Nephron progenitor cell (in vitro differentiated cells): ENCODE measurements around the gene DCTN1.
A peak's percentile ranks its signal among the peaks of the same experiment; 100 is the strongest.
"Not testable (repeated sequence)": the region's sequence is repeated elsewhere in the genome, so short reads cannot be mapped to it uniquely, and the experiment has no call there.

Experiments used
- DNase-seq: peaks from one replicate; pipeline ENCODE4 v3.0.0; 2021
- H3K27ac Mint-ChIP-seq: 2 replicates; pipeline ENCODE4 v1.8.0; 2021; ENCODE audit warnings: mild to moderate bottlenecking, moderate library complexity, mixed read lengths
- H3K27me3 Mint-ChIP-seq: 2 replicates; pipeline ENCODE4 v1.8.0; 2021; ENCODE audit warnings: mild to moderate bottlenecking, low read depth, mixed read lengths; ENCODE audit not compliant: poor library complexity
- H3K36me3 Mint-ChIP-seq: 2 replicates; pipeline ENCODE4 v1.8.0; 2021; ENCODE audit warnings: low read depth, mixed read lengths
- H3K4me1 Mint-ChIP-seq: 2 replicates; pipeline ENCODE4 v1.8.0; 2021; ENCODE audit warnings: mixed read lengths
- H3K4me3 Mint-ChIP-seq: 2 replicates; pipeline ENCODE4 v1.8.0; 2021; ENCODE audit warnings: mild to moderate bottlenecking, moderate library complexity, mixed read lengths
- H3K9me3 Mint-ChIP-seq: 2 replicates; pipeline ENCODE4 v1.8.0; 2021; ENCODE audit warnings: mild to moderate bottlenecking, moderate library complexity, mixed read lengths
- CTCF ChIP-seq: fragments of 200-600 bp; sonication (generic); IDR thresholded peaks from 2 replicates; pipeline ENCODE4 v1.5.0; 2021; ENCODE audit warnings: antibody characterized with exemption

The DCTN1 gene

GRCh38 chr2:74424995-74425406, 44.9 kb upstream of the DCTN1 start:
- Mint-ChIP-seq H3K4me1 (peaks cover 49% of the 10 kb centered on the region), H3K36me3 (peaks cover 39% of the 10 kb centered on the region), H3K4me3 (no peak overlapping the region), H3K27ac (peak overlapping the region; percentile 96), H3K27me3 (peaks cover 21% of the 10 kb centered on the region), H3K9me3 (no peaks in the 10 kb centered on the region)
- no peak for TF ChIP-seq CTCF
- no peak for DNase-seq

- DNase-seq, result no peak
- Mint-ChIP-seq H3K4me1 (peaks cover 45% of the 10 kb centered on the region), H3K27ac (peak overlapping the region; percentile 94), H3K9me3 (no peaks in the 10 kb centered on the region), H3K27me3 (peaks cover 24% of the 10 kb centered on the region), H3K4me3 (peak overlapping the region; percentile 22), H3K36me3 (peaks cover 33% of the 10 kb centered on the region)
- TF ChIP-seq CTCF, result no peak
These were observed 44.3 kb upstream of the DCTN1 start for GRCh38 chr2:74424139-74424992.

- H3K4me1 Mint-ChIP-seq, result peaks cover 45% of the 10 kb centered on the region
- TF ChIP-seq CTCF, result no peak
- H3K27ac Mint-ChIP-seq, result peak overlapping the region; percentile 92
- peak overlapping the region; percentile 95 for H3K4me3 Mint-ChIP-seq
- no peaks in the 10 kb centered on the region for H3K9me3 Mint-ChIP-seq
- H3K36me3 Mint-ChIP-seq, result peaks cover 24% of the 10 kb centered on the region
- peaks cover 23% of the 10 kb centered on the region for H3K27me3 Mint-ChIP-seq
- DNase-seq, result no peak
These were observed 43.4 kb upstream of the DCTN1 start for GRCh38 chr2:74423231-74424095.

- Mint-ChIP-seq H3K27me3 (peaks cover 21% of the 10 kb centered on the region), H3K4me3 (peak within 1 kb of the TSS; percentile 95), H3K27ac (peak within 1 kb of the TSS; percentile 76), H3K4me1 (peaks cover 49% of the 10 kb centered on the region), H3K36me3 (peaks cover 13% of the 10 kb centered on the region), H3K9me3 (no peaks in the 10 kb centered on the region)
- DNase-seq, result peak; percentile 95
- TF ChIP-seq CTCF, result no peak
These were observed 41.2 kb upstream of the DCTN1 start, which contains the start of the genes C2orf81 and WDR54 for GRCh38 chr2:74421221-74421870. TSS of gene C2orf81 (minus strand) at chr2:74421619. CDS start at chr2:74421560, 59 bp downstream. TSS of gene WDR54 (plus strand) at chr2:74421730. CDS start at chr2:74422154, 424 bp downstream.

GRCh38 chr2:74420443-74421103, 40.5 kb upstream of the DCTN1 start:
- not testable (repeated sequence) for H3K27ac Mint-ChIP-seq, DNase-seq, H3K9me3 Mint-ChIP-seq
- Mint-ChIP-seq H3K36me3 (peaks cover 10% of the 10 kb centered on the region), H3K4me1 (peaks cover 49% of the 10 kb centered on the region), H3K27me3 (peaks cover 21% of the 10 kb centered on the region), H3K4me3 (peak overlapping the region; percentile 95)
